Measurements from ENCODE around the gene BRCA1.
A peak's percentile ranks its signal among the peaks of the same experiment; 100 is the strongest.
"Not testable (repeated sequence)": the region's sequence is repeated elsewhere in the genome, so short reads cannot be mapped to it uniquely, and the experiment has no call there.

The BRCA1 gene

GRCh38 chr17:43125133-43125966, at the start of gene BRCA1:
TSS of gene BRCA1 (minus strand) at chr17:43125364. CDS start at chr17:43124096, 1,268 bp downstream.
- DNase-seq (ENCODE audit: low spot score): peak; percentile 98

GRCh38 chr17:43171586-43172487, 46.7 kb upstream of the BRCA1 start:
- peak; percentile 88 for DNase-seq (ENCODE audit: low spot score)

- peak; percentile 100 for DNase-seq (ENCODE audit: low spot score)
Measured at GRCh38 chr17:43170766-43171585, 45.8 kb upstream of the BRCA1 start, which contains the start of gene NBR1. TSS of gene NBR1 (plus strand) at chr17:43171214. CDS start at chr17:43175800, 4,586 bp downstream.

DNA sequence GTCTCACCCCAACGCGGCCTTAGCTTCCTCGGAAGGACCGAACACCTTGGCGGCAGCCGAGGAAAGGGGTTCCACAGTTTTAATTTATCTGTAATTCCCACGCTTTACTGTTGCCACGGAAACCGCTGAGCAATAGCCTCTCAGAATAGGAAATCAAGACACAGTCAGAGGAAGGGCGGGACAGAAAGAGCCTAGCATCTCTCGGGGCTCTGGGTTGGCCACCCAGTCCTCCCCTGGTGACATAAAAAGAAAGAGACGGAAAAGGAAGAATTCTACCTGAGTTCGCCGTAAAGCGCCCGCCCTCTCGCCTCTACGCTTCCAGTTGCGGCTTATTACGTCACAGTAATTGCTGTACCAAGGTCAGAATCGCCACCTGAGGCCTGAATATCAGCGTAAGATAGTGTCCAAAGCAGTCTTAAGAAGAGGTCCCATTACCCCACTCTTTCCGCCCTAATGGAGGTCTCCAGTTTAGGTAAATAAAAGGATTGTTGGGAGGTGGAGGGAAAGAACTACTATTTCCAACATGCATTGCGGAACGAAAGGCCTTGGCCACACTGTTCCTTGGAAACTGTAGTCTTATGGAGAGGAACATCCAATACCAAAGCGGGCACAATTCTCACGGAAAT, 45.1 kb upstream of the BRCA1 start:
- peak; percentile 98 for DNase-seq (ENCODE audit: low spot score)

DNA sequence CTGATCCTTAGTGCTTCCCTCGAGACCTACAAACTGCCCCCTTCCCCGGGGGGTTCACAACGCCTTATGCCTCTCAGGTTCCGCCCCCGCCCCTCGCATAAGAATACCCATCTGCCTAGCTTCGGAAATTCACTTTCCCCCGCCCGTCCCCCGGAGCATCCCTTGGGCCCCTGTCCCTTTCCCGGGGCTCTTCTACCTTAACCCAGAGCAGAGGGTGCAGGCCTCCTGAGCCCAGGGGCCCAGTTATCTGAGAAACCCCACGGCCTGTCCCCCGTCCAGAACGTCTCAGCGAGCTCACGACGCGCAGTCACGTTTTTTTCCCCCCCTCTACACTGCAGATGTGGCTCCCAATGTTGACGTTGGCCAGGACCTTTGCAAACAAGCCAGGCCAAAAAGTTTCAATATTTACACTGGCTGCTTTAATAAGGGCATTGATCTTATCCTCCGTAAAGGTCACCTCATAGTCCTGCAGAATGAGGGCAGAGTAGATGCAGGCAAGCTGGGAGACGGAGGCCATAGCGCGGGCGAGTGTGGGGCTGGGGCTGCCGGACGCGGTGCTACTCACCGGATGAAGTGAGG, 44.5 kb upstream of the BRCA1 start:
- DNase-seq (ENCODE audit: low spot score): peak; percentile 2

- DNase-seq (ENCODE audit: low spot score): not testable (repeated sequence)
Measured at GRCh38 chr17:43165971-43166370, 40.8 kb upstream of the BRCA1 start.

DNA sequence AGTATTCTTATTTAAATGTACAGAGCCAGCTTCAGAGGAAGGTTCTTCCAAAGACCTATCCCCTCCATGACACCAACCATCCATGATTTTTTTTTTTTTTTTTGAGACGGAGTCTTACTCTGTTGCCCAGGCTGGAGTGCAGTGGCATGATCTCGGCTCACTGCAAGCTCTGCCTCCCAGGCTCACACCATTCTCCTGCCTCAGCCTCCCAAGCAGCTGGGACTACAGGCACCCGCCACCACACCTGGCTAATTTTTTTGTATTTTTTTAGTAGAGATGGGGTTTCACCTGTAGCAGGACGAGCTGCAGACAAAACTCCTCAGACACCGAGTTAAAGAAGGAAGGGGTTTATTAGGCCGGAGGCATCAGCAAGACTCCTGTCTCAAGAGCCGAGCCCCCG, 34.8 kb upstream of the BRCA1 start:
- DNase-seq (ENCODE audit: low spot score): not testable (repeated sequence)

- DNase-seq (ENCODE audit: low spot score): not testable (repeated sequence)
Measured at GRCh38 chr17:43159232-43159631, 34.1 kb upstream of the BRCA1 start.

GRCh38 chr17:43155666-43156065, 30.5 kb upstream of the BRCA1 start:
- no peak for DNase-seq (ENCODE audit: low spot score)

GRCh38 chr17:43153197-43153835, 28.2 kb upstream of the BRCA1 start:
- not testable (repeated sequence) for DNase-seq (ENCODE audit: low spot score)

- DNase-seq (ENCODE audit: low spot score): no peak
Measured at GRCh38 chr17:43151880-43152456, 26.8 kb upstream of the BRCA1 start.

DNA sequence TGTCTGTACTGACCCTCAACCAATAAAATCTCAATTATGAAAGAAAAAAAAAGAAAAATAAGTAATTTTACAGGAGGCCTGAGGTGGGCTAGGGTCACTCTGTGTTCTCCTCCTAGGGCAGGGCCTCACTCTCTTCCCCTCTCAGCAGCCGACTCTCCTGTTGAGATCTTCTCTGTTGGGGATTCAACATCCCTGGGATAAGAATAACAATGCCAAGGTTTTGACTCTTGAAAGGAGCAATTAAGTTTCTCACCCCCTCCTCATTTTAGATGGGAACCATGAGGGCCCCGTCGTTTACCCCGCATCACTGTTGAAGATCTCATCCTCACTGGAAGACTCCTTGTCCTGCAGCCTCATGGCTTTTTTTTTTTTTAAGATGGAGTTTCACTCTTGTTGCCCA, 21.5 kb upstream of the BRCA1 start:
- no peak for DNase-seq (ENCODE audit: low spot score)

DNA sequence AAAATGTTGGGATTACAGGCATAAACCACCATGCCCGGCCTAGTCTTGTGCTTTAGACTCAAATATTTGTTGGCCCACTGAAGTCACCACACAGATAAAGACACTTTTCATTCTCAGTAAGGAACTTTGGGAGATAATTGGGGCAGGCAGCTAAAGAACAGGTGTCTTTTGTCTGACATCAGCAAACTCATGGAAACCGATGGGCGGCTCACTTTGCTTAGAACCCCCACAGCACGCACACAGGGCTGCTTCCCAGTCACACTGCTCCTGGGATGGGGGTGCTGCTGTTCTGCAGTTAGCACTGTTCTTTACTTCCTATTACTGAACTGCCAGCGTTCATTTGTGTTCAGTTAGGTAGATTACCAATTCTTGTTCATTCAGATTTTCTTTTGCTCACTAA, 18.0 kb upstream of the BRCA1 start:
- DNase-seq (ENCODE audit: low spot score): no peak

DNA sequence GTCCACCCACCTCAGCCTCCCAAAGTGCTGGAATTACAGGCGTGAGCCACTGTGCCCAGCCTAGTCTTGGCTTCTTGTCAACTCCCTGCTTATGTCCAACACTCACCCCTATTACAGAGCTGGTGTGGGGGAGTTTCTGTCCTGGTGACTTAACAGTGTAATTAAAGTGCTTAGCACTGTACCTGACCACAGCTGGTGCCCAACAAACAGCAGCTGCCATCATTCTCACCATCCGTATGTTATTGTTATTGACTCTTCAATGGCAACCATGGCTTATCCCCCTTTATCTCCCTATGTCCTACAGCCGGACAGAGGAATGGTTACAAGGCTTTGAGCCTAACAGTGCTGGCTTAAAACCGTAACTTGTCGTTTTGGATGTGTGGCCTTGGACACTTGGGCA, 17.0 kb upstream of the BRCA1 start:
- no peak for DNase-seq (ENCODE audit: low spot score)

GRCh38 chr17:43140396-43141332, 15.5 kb upstream of the BRCA1 start:
- peak; percentile 25 for DNase-seq (ENCODE audit: low spot score)

- not testable (repeated sequence) for DNase-seq (ENCODE audit: low spot score)
Measured at GRCh38 chr17:43138531-43138930, 13.4 kb upstream of the BRCA1 start.

- DNase-seq (ENCODE audit: low spot score): not testable (repeated sequence)
Measured at GRCh38 chr17:43136574-43136973, 11.4 kb upstream of the BRCA1 start.

DNA sequence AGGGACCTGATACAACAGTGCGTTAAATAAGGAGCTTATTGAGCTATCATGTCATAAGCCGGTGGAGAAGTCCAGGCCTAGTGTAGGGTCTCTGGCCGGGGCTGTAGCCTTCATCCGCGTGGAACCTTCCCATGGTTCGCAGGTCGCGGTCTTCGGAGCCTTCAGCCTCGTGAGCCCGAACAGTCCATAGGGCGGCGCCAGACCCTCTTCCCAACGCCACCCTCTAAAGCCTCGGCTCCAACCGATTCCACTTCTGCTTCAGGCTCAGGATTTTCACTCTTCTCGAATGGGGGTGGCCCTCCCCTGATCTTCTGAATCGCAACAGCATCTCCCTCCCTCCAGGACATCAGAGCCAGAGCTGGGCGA, 10.3 kb upstream of the BRCA1 start:
- no peak for DNase-seq (ENCODE audit: low spot score)

All from pons (tissue), 1 donor.